ENCODE results near the gene GTF3C6.
A peak's percentile ranks its signal among the peaks of the same experiment; 100 is the strongest.
"Not testable (repeated sequence)": the region's sequence is repeated elsewhere in the genome, so short reads cannot be mapped to it uniquely, and the experiment has no call there.

The GTF3C6 gene

GRCh38 chr6:110958329-110959192, at the start of gene GTF3C6:
Gene GTF3C6, plus strand, starts transcription at chr6:110958706. Its CDS starts 64 bp downstream, at chr6:110958770.
- peak; percentile 77 for DNase-seq (ENCODE audit: low read depth)
- H3K4me3 ChIP-seq (ENCODE audit: low read depth, low read length) = peak within 1 kb of the TSS; percentile 74

GRCh38 chr6:110930781-110931180, 27.7 kb upstream of the GTF3C6 start:
- H3K4me3 ChIP-seq (ENCODE audit: low read depth, low read length) = no peak overlapping the region
- no peak for DNase-seq (ENCODE audit: low read depth)

- no peak overlapping the region for H3K4me3 ChIP-seq (ENCODE audit: low read depth, low read length)
- DNase-seq (ENCODE audit: low read depth) = no peak
These were observed 24.6 kb upstream of the GTF3C6 start for GRCh38 chr6:110933912-110934311.

GRCh38 chr6:110934381-110934898, 24.1 kb upstream of the GTF3C6 start:
- no peak overlapping the region for H3K4me3 ChIP-seq (ENCODE audit: low read depth, low read length)
- DNase-seq (ENCODE audit: low read depth) = no peak

GRCh38 chr6:110935171-110935570, 23.3 kb upstream of the GTF3C6 start:
- no peak overlapping the region for H3K4me3 ChIP-seq (ENCODE audit: low read depth, low read length)
- no peak for DNase-seq (ENCODE audit: low read depth)

- no peak for DNase-seq (ENCODE audit: low read depth)
- no peak overlapping the region for H3K4me3 ChIP-seq (ENCODE audit: low read depth, low read length)
These were observed 20.3 kb upstream of the GTF3C6 start for GRCh38 chr6:110938171-110938570.

- no peak for DNase-seq (ENCODE audit: low read depth)
- H3K4me3 ChIP-seq (ENCODE audit: low read depth, low read length) = no peak overlapping the region
These were observed 18.9 kb upstream of the GTF3C6 start for GRCh38 chr6:110939429-110940200.

- H3K4me3 ChIP-seq (ENCODE audit: low read depth, low read length) = no peak overlapping the region
- DNase-seq (ENCODE audit: low read depth) = peak; percentile 57
These were observed 13.8 kb upstream of the GTF3C6 start for GRCh38 chr6:110944681-110945151.

GRCh38 chr6:110946498-110946897, 12.0 kb upstream of the GTF3C6 start:
- no peak overlapping the region for H3K4me3 ChIP-seq (ENCODE audit: low read depth, low read length)
- no peak for DNase-seq (ENCODE audit: low read depth)

- no peak overlapping the region for H3K4me3 ChIP-seq (ENCODE audit: low read depth, low read length)
- DNase-seq (ENCODE audit: low read depth) = no peak
These were observed 8.7 kb upstream of the GTF3C6 start for GRCh38 chr6:110949679-110950285.

GRCh38 chr6:110950440-110950839, 8.1 kb upstream of the GTF3C6 start:
- no peak for DNase-seq (ENCODE audit: low read depth)
- no peak overlapping the region for H3K4me3 ChIP-seq (ENCODE audit: low read depth, low read length)

GRCh38 chr6:110951008-110951407, 7.5 kb upstream of the GTF3C6 start:
- DNase-seq (ENCODE audit: low read depth) = no peak
- no peak overlapping the region for H3K4me3 ChIP-seq (ENCODE audit: low read depth, low read length)

GRCh38 chr6:110951986-110952794, 6.3 kb upstream of the GTF3C6 start:
- no peak overlapping the region for H3K4me3 ChIP-seq (ENCODE audit: low read depth, low read length)
- peak; percentile 65 for DNase-seq (ENCODE audit: low read depth)

GRCh38 chr6:110953633-110954303, 4.7 kb upstream of the GTF3C6 start:
- no peak overlapping the region for H3K4me3 ChIP-seq (ENCODE audit: low read depth, low read length)
- DNase-seq (ENCODE audit: low read depth) = no peak

- no peak for DNase-seq (ENCODE audit: low read depth)
- H3K4me3 ChIP-seq (ENCODE audit: low read depth, low read length) = no peak overlapping the region
These were observed 1.5 kb downstream of the GTF3C6 start for GRCh38 chr6:110960014-110960390.

- not testable (repeated sequence) for H3K4me3 ChIP-seq (ENCODE audit: low read depth, low read length); DNase-seq (ENCODE audit: low read depth)
These were observed 4.1 kb downstream of the GTF3C6 start for GRCh38 chr6:110962636-110963035.

GRCh38 chr6:110965629-110966229, 7.2 kb downstream of the GTF3C6 start:
- DNase-seq (ENCODE audit: low read depth) = no peak
- no peak overlapping the region for H3K4me3 ChIP-seq (ENCODE audit: low read depth, low read length)

GRCh38 chr6:110968661-110969060, 10.2 kb downstream of the GTF3C6 start:
- not testable (repeated sequence) for DNase-seq (ENCODE audit: low read depth); H3K4me3 ChIP-seq (ENCODE audit: low read depth, low read length)
